GM21367 (cell line): Measurements from ENCODE around the gene MPP3.
"Not testable (repeated sequence)": the region's sequence is repeated elsewhere in the genome, so short reads cannot be mapped to it uniquely, and the experiment has no call there.

Experiments
- ATAC-seq: cut with Tn5 transposase; IDR thresholded peaks from one replicate; pipeline ENCODE4 v1.9.1; 2021; ENCODE audit not compliant: unreplicated experiment

Gene MPP3

DNA sequence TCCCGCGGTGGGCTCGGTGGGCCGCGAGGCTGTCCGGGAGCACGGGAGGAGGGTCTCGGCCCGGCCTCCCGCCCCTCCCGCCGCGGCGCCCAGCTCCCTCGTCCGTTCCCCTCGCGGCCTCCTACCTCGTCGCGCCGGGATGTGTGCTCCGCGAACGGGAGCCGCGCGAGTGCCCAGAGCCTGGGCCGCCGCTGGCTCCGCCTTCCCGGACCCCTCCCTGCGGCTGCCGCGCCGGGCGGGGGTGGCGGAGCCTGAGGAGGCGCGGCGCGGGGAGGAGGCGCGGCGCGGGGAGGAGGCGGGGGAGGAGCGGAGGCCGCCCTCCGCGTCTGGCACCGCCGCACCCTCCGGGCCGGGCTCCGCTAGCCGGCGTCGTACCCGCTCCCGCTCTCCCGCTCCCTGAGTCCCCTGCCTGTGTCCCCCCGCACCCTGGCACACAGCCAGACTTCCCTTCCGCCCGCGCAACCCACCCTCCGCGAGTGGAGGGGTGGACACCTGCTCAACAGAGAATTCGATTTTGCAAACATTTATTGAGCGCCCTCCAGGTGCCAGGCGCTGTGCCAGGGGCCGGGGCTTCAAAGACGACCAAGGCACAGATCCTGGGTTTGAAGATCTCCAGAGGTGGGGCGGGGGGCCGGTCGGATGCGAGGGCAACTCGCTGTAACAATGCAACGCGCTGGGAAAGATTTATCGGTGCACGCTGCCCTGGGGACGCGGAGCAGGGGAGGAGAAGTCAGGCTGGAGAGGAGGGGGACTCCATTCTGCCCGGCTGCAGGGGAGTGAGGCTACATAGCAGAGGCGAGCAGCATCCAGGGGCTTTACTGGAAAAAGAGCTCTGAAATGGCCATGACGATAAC lies at the start of gene MPP3:
Gene MPP3, minus strand, starts transcription at position 171 of the 854 bp plus-strand sequence. CDS start 1,240 bp downstream, outside the sequence.
- ATAC-seq: no peak

- ATAC-seq: no peak
Observed at GRCh38 chr17:43881758-43882505, 49.0 kb upstream of the MPP3 start.

GRCh38 chr17:43881181-43881580 lies 48.2 kb upstream of the MPP3 start:
- ATAC-seq: no peak

DNA sequence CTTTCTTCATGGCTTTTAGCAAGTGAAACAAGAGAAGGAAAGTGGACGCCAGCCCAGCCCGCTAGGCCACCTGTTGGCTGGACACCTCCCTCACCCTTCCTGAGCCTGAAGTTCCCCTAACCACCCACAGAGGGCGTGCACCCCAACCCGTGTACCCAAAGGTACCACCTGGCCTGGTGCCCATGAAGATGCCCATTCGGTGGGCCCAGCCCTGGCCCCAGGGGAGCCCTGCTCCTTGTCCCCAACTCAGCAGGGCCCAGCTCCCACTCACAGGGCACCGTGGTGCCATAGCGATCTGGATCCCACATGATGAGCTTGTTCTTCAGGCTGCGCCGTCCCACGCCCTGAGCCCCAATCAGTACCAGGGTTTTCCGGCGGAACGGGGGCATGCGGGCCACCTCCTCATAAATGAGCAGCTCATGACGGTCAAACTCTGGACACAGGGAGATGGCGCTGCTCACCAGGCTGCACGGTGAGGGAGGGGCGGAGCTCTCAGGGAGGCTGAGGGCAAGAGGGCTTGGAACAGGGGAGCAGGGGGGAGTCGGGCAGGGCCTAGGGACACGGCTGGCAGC lies 47.6 kb upstream of the MPP3 start:
- no peak for ATAC-seq

DNA sequence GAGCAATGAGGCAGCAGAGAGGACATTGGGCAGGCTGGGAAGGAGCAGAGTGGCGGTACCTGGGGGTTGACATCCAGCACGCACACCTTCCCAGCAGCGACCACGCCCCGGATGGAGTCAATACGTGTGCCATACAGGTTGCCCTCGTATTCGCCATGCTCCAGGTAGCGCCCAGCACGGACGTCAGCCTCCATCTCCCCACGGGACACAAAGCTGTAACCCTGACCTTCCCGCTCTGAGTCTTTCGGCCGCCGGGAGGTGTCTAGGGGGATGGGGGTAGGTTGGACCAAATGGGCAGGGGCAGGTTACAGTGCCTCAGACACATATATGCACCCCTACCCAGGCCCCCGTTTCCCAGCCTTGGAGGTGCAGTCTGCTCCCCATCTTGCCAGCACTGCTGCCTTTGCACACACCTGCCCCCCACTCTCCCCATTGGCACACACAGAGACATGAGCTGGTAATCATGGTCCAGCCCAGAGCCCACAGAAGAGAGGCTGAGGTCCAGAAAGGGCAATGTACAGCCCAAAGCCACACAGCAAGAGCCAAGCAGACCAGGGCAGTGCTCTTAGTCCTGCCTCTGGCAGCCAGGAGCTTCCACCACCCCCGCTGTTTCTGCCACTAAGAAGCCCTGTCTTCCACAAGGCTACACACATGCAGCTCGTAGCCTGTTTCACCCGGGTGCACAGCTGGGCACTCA lies 46.9 kb upstream of the MPP3 start:
- no peak for ATAC-seq

DNA sequence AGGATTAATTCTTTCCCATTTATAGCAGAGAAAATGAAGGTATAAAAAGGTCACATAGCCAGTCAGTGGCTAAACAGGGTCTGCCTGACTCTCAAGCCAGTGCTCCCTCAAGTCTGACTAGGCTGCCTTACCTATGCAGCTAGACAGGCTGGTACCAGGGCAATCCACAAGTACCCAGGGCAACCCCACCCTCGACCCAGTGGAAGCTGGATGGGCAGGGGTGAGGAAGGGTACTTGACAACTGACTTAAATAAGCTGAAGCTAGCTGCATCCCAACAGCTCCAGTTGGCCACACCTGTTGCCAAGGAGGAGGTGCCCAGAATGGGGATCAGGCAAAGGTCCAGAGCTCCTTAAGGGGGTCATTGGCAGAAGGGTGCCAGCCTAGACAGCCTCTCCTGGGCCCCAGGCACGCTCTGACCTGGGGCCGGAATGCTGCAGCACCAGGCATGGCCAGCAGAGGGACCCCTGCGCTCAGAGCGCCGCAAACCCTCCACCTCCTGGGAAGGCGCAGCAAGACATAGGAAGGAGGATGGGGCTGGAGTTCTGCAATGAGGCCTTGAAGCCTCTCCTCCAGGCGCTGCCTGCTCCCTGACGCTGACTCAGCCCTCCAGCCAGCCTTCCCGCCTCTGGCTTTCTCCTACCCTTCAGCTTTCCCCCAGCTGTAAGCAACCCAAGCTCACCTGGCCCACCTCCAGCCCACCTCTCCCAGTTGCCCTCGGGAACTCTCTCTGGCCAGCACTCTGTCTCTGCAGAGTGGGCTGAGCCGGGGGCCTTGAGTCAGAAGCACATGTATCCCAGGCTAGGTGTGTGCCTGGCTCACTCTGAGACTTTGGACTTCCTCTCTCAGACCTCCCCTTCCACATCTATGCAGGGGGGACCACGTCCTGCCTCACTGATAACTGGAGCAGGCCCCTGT lies 45.6 kb upstream of the MPP3 start:
- ATAC-seq: no peak

DNA sequence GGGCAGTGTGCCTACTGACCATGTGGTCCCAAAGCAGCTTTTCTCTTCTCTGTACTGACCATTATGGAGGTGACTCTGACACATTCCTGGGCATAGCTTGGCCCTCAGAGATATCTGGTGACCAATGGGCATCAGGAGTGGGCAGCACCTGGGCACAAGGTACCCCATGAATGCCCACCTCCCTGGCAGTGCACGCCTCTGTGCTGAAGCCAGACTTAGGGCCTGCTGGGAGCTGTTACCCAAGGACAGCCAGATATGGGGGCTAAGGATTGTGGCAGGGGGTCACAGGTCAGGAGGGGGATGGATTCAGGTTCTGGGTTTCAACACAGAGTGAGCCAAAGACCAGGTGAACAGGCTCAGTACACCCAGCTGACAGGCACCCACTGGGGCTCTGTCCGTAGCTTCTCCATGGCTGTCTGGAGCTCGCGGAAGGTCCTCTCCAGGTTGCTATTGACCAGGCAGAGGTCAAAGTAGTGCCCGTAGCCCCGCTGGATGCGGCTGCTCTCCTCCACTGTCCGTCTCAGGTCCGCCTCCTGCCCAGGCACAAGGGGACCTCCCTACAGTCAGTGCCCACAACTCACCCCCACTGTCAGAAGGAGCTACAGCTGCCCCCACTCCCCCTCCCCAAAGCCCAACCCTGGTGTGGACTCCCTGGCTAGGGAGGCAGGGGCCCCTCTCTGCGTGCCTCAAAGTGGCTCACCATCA lies 44.7 kb upstream of the MPP3 start:
- no peak for ATAC-seq

- no peak for ATAC-seq
Observed at GRCh38 chr17:43877031-43877430, 44.1 kb upstream of the MPP3 start.

DNA sequence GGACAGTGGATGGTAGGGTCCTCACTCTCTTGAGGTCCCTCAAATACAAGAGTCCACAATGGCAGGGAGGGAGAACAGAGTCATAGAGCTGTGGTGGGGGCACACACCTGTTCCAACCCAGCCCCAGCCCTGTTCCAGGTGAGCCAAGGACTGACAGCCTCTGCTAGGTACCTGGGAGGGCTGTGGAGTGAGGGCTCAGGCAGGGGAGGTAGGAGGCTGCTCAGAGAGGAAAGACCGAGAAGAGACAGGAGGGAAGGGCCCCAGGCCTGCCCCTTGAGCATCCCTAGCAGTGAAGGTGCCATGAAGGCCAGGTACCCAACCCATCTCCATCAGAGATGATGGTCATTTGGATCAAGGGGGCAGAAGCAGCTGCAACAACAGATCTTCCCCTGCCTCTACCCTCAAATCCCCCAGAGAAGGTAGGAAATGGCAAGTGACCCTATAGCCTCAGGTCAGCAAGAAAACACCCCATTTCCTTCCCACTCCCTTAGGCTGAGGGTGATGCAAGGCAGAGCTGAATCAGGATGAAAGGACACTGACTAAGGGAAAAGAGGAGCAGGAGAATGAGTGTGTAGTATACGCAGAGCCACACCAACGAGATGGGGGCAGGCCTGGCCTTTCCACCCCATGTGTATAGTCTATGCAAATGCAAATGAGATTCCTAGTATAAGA lies 42.7 kb upstream of the MPP3 start:
- ATAC-seq: no peak

DNA sequence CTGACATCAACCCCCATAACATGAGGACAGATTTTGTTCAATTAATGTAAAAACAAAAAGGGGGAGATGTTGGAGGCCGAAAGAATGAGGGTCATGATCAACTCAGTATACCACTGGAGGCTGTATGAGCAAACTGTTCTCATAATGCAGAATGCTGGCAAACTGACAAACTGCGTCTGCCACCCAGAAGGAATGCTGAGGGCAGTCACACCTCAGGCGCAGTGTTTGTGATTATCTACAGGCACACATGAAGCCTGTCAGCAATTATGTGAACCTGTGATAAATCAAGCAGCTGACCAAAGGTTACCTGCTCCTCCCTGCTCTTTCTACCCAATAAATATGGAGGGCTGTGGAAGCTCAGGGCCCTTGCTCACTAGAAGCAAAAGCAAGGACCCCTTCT lies 41.3 kb upstream of the MPP3 start:
- ATAC-seq: no peak

DNA sequence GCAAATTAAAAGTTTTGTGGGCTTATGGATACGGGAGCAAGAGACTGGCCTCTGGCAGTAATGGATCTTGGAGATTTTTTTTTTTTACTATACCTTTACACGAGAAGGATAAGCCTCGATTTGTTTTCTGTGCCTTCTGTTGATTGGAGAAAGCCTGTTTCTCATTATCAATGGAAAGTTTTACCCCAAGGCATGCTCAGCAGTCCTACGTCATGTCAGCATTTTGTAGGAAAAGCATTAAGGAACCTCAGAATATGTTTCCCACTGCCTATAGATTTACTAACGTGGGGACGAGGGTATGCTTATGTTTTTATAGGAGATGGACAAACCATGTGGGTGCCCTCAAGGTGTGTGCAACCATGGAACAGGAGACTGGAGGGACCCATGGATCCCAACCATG lies 40.9 kb upstream of the MPP3 start:
- no peak for ATAC-seq

DNA sequence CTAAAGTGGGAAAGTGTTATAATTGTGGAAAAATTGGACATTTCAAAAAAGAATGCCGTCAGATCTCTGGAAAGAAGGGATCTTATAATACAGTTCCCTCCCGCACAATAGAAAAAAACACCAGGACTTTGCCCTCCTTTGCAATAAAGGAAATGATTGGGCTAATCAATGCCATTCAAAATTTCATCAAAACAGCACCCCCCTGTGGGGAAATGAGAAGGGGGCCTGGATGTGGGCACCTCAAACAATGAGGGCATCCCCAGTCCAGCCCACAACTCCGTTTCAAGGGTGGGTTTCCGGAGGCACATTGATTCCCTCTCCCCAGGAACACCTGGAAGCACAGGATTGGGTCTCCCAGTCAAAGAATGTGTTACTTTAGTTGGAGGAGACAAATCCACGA lies 40.1 kb upstream of the MPP3 start:
- no peak for ATAC-seq

GRCh38 chr17:43871946-43872690 lies 39.2 kb upstream of the MPP3 start:
- ATAC-seq: no peak

GRCh38 chr17:43869031-43869430 lies 36.1 kb upstream of the MPP3 start:
- not testable (repeated sequence) for ATAC-seq

GRCh38 chr17:43868226-43868994 lies 35.5 kb upstream of the MPP3 start:
- ATAC-seq: no peak

GRCh38 chr17:43864161-43864984 lies 31.4 kb upstream of the MPP3 start:
- no peak for ATAC-seq

DNA sequence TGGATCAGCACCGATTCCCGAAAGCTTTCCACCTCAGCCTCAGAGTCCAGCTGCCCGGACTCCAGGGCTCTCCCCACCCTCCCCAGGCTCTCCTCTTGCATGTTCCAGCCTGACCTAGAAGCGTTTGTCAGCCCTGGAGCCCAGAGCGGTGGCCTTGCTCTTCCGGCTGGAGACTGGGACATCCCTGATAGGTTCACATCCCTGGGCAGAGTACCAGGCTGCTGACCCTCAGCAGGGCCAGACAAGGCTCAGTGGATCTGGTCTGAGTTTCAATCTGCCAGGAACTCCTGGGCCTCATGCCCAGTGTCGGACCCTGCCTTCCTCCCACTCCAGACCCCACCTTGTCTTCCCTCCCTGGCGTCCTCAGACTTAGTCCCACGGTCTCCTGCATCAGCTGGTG lies 29.0 kb upstream of the MPP3 start:
- no peak for ATAC-seq
